Thyroid gland (tissue), 4 donors: ENCODE results near the gene PLEKHG3. TPM values are rescaled to one million over a fixed set of nuclear protein-coding genes. Genes with fewer than 3 reads are reported as not detected.
"Not testable (repeated sequence)": the region's sequence is repeated elsewhere in the genome, so short reads cannot be mapped to it uniquely, and the experiment has no call there.

Source experiments
- DNase-seq, 2 donors: peaks; one replicate each; pipeline ENCODE4 v3.0.0-alpha.2; 2019
- H3K27ac ChIP-seq, 3 donors: fragments of 200-600 bp; sonication (generic); 1 replicate in 2 of 3; 2 replicates in 1 of 3; pipeline ENCODE4 v1.5.1; 2016 to 2019; ENCODE audit warnings: mild to moderate bottlenecking in 1 of 3, moderate library complexity in 1 of 3
- H3K27me3 ChIP-seq: fragments of 200-600 bp; sonication (generic); one replicate; pipeline ENCODE4 v1.5.1; 2019
- H3K36me3 ChIP-seq, 2 donors: fragments of 200-600 bp; sonication (generic); one replicate each; pipeline ENCODE4 v1.5.1; 2016 to 2019
- H3K4me1 ChIP-seq, 2 donors: fragments of 200-600 bp; sonication (generic); one replicate each; pipeline ENCODE4 v1.5.1; 2017 to 2019
- H3K4me3 ChIP-seq, 3 donors: fragments of 200-600 bp; sonication (generic); replicated peaks in 1 of 3; 1 replicate in 2 of 3; 2 replicates in 1 of 3; pipeline ENCODE4 v1.5.1; 2016; ENCODE audit warnings: mild to moderate bottlenecking in 1 of 3
- H3K9me3 ChIP-seq: fragments of 200-600 bp; sonication (generic); one replicate; pipeline ENCODE4 v1.5.1; 2017
- CTCF ChIP-seq, 6 experiments: fragments of 200-600 bp in 3 of 6; fragments of 450-650 bp in 3 of 6; sonication (generic) in 3 of 6; IDR thresholded peaks; one replicate each; pipeline ENCODE4 v1.5.1; 2016 to 2019; ENCODE audit warnings: antibody characterized with exemption in 6 of 6, mild to moderate bottlenecking in 2 of 6, inconsistent platforms in 1 of 6, moderate library complexity in 1 of 6
- POLR2A ChIP-seq, 2 donors: fragments of 450-650 bp; IDR thresholded peaks; one replicate each; pipeline ENCODE4 v1.6.1; 2017; ENCODE audit warnings: antibody characterized with exemption in 2 of 2, mild to moderate bottlenecking in 2 of 2, moderate library complexity in 1 of 2
- WGBS, 2 donors: methylation state at CpG; one replicate each; pipeline ENCODE4 v1.1.5; 2017; 5-methylcytosine and 5-hydroxymethylcytosine counted together
- intact Hi-C: fragments of 100-400 bp; cut with DNase I; formaldehyde crosslinking; loops from one replicate; pipeline ENCODE4 v1.15.1; 2023
- total RNA-seq, 4 donors: library from RNA; depleted of rRNA; stranded (reverse); fragments of >200 nt; gene quantifications; one replicate each; pipeline ENCODE4 v1.2.3, GENCODE V29; 2016

The PLEKHG3 gene
- total RNA-seq, 4 donors from 2014 or later: 41.0 to 83.0 (median 54.6) TPM

- TF ChIP-seq CTCF (IDR thresholded peaks at IDR 0.05) (no peak), POLR2A (IDR thresholded peaks at IDR 0.05) (no peak)
- Histone ChIP-seq H3K4me1 (peaks cover 17 to 28% of the 10 kb centered on the region in 2 donors), H3K36me3 (no peaks in the 10 kb centered on the region), H3K9me3 (no peaks in the 10 kb centered on the region), H3K27ac (no peak overlapping the region), H3K27me3 (no peaks in the 10 kb centered on the region), H3K4me3 (no peak overlapping the region)
- no peak for DNase-seq
- WGBS, 2 donors: 83 to 90% methylated on average over 9 to 10 of the region's 10 CpGs
- intact Hi-C loops: no loop called here
Measured at GRCh38 chr14:64685371-64686281, 18.6 kb upstream of the PLEKHG3 start.

GRCh38 chr14:64686282-64686615, 18.0 kb upstream of the PLEKHG3 start:
- Histone ChIP-seq H3K9me3 (no peaks in the 10 kb centered on the region), H3K27me3 (no peaks in the 10 kb centered on the region), H3K27ac (no peak overlapping the region), H3K36me3 (no peaks in the 10 kb centered on the region), H3K4me1 (peaks cover 12 to 22% of the 10 kb centered on the region in 2 donors), H3K4me3 (no peak overlapping the region)
- WGBS, 2 donors: 88 to 89% methylated on average over 7 of the region's 7 CpGs
- DNase-seq: no peak
- no peak for TF ChIP-seq CTCF (IDR thresholded peaks at IDR 0.05)
- TF ChIP-seq POLR2A (IDR thresholded peaks at IDR 0.05): no peak
- intact Hi-C loops: no loop called here

GRCh38 chr14:64688031-64688430, 16.2 kb upstream of the PLEKHG3 start:
- TF ChIP-seq CTCF (IDR thresholded peaks at IDR 0.05) (no peak), POLR2A (IDR thresholded peaks at IDR 0.05) (no peak)
- H3K36me3 ChIP-seq: no peaks in the 10 kb centered on the region
- DNase-seq: no peak
- H3K27me3 ChIP-seq: no peaks in the 10 kb centered on the region
- H3K4me1 ChIP-seq: peaks cover 0 to 4% of the 10 kb centered on the region in 2 donors
- no peak overlapping the region for H3K4me3 ChIP-seq
- WGBS, 2 donors: 86 to 87% methylated on average over 2 of the region's 2 CpGs
- H3K9me3 ChIP-seq: no peaks in the 10 kb centered on the region
- intact Hi-C loops: no loop called here
- no peak overlapping the region for H3K27ac ChIP-seq

- no peaks in the 10 kb centered on the region for H3K27me3 ChIP-seq
- no peak overlapping the region for H3K4me3 ChIP-seq
- no peak for DNase-seq
- H3K9me3 ChIP-seq: no peaks in the 10 kb centered on the region
- H3K4me1 ChIP-seq: no peaks in the 10 kb centered on the region
- no peaks in the 10 kb centered on the region for H3K36me3 ChIP-seq
- WGBS, 2 donors: 86 to 91% methylated on average over 5 to 7 of the region's 7 CpGs
- TF ChIP-seq CTCF (IDR thresholded peaks at IDR 0.05) (no peak), POLR2A (IDR thresholded peaks at IDR 0.05) (no peak)
- H3K27ac ChIP-seq: no peak overlapping the region
- intact Hi-C loops: no loop called here
Measured at GRCh38 chr14:64688811-64689281, 15.4 kb upstream of the PLEKHG3 start.

- H3K4me3 ChIP-seq: no peak overlapping the region
- 78 to 80% methylated on average over 3 of the region's 3 CpGs for WGBS, 2 donors
- no peaks in the 10 kb centered on the region for H3K9me3 ChIP-seq
Measured at GRCh38 chr14:64689289-64689688, 14.9 kb upstream of the PLEKHG3 start.

GRCh38 chr14:64690607-64691006, 13.6 kb upstream of the PLEKHG3 start:
- 90 to 94% methylated on average over 6 of the region's 6 CpGs for WGBS, 2 donors
- H3K4me3 ChIP-seq: not testable (repeated sequence)

More at GRCh38 chr14:64689289-64689688, 14.9 kb upstream of the PLEKHG3 start:
- no peaks in the 10 kb centered on the region for H3K4me1 ChIP-seq
- no peaks in the 10 kb centered on the region for H3K27me3 ChIP-seq
- H3K36me3 ChIP-seq: no peaks in the 10 kb centered on the region
- TF ChIP-seq POLR2A (IDR thresholded peaks at IDR 0.05): no peak
- TF ChIP-seq CTCF (IDR thresholded peaks at IDR 0.05): no peak
- no peak for DNase-seq
- intact Hi-C loops: no loop called here
- H3K27ac ChIP-seq: no peak overlapping the region

More at GRCh38 chr14:64690607-64691006, 13.6 kb upstream of the PLEKHG3 start:
- intact Hi-C loops, H3K27me3 ChIP-seq, H3K36me3 ChIP-seq, H3K4me1 ChIP-seq, H3K9me3 ChIP-seq, H3K27ac ChIP-seq, DNase-seq: not testable (repeated sequence)
